Measurements from ENCODE around the gene RBMS1.
"Not testable (repeated sequence)": the region's sequence is repeated elsewhere in the genome, so short reads cannot be mapped to it uniquely, and the experiment has no call there.

The RBMS1 gene

GRCh38 chr2:160489111-160489510 lies 4.5 kb downstream of the RBMS1 start:
- Mint-ChIP-seq H3K4me3 (no peak overlapping the region), H3K27ac (peak overlapping the region; percentile 55), H3K4me1 (ENCODE audit: low read depth) (peaks cover 73% of the 10 kb centered on the region)

GRCh38 chr2:160488289-160488688 lies 5.3 kb downstream of the RBMS1 start:
- H3K9me3 Mint-ChIP-seq; H3K36me3 Mint-ChIP-seq (ENCODE audit: low read depth); H3K27me3 Mint-ChIP-seq; H3K4me3 Mint-ChIP-seq: not testable (repeated sequence)
- Mint-ChIP-seq H3K4me1 (ENCODE audit: low read depth) (peaks cover 80% of the 10 kb centered on the region), H3K27ac (peak overlapping the region; percentile 40)

More at GRCh38 chr2:160489111-160489510, 4.5 kb downstream of the RBMS1 start:
- no peaks in the 10 kb centered on the region for H3K9me3 Mint-ChIP-seq
- H3K27me3 Mint-ChIP-seq: no peaks in the 10 kb centered on the region
- no peaks in the 10 kb centered on the region for H3K36me3 Mint-ChIP-seq (ENCODE audit: low read depth)

GRCh38 chr2:160486341-160486740 lies 7.3 kb downstream of the RBMS1 start:
- Mint-ChIP-seq H3K4me1 (ENCODE audit: low read depth) (peaks cover 84% of the 10 kb centered on the region), H3K27ac (no peak overlapping the region), H3K27me3 (no peaks in the 10 kb centered on the region), H3K4me3 (no peak overlapping the region), H3K36me3 (ENCODE audit: low read depth) (no peaks in the 10 kb centered on the region), H3K9me3 (no peaks in the 10 kb centered on the region)

DNA sequence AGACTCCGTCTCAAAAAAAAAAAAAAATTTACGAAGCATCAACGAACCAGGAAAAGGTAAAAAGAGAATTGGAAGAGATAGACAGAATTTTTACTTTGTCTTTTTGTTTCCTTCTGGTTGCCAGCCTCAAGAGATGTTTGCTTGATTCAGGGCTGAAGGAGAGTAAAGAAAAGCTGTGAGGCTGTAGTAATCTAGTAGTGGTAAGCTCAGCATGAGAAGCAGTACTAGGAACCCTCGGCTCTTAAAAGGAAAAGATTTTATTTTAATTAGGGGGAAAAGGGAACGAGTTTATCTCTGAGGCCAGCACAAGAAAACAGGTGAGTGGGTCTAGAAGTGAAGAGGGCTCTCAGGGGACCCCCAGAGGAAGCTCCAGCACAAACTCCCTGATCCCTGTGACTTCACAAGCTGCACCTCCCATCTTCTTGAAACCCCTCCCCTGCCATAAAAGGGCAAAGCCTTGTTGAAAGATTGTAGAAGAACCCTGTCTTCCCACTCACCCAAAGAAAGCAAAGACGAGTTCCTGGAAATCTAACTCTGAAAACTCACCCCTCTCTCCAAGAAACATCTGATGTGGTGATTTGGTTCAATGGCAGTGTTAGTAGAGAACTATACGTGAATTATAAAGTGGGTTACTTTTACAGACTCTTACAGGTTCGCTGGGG lies 8.6 kb downstream of the RBMS1 start:
- H3K4me3 Mint-ChIP-seq: peak overlapping the region; percentile 68
- H3K27me3 Mint-ChIP-seq: no peaks in the 10 kb centered on the region
- H3K4me1 Mint-ChIP-seq (ENCODE audit: low read depth): peaks cover 75% of the 10 kb centered on the region
- no peaks in the 10 kb centered on the region for H3K9me3 Mint-ChIP-seq
- peak overlapping the region; percentile 82 for H3K27ac Mint-ChIP-seq
- no peaks in the 10 kb centered on the region for H3K36me3 Mint-ChIP-seq (ENCODE audit: low read depth)

DNA sequence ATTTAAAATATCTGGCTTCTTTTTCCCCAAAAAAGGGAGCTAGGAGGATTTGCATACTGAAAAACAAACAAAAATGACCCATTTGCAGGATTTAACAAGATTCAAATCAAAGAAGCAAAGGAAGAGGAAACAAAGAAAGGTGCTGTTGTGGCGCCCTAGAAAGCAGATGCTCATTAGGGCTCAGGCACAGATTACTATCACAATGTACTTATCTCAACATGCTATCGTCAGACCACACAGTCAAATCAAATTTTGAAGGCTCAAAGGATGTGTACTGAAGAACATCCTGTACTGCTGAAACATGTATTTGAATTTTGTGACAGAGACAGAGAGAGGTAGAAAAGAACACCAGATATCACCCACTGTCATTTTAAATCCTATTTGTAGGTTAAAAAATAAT lies 10.9 kb downstream of the RBMS1 start:
- Mint-ChIP-seq H3K36me3 (ENCODE audit: low read depth) (no peaks in the 10 kb centered on the region), H3K4me3 (peak overlapping the region; percentile 38), H3K27ac (peak overlapping the region; percentile 86), H3K27me3 (no peaks in the 10 kb centered on the region), H3K4me1 (ENCODE audit: low read depth) (peaks cover 65% of the 10 kb centered on the region), H3K9me3 (no peaks in the 10 kb centered on the region)

DNA sequence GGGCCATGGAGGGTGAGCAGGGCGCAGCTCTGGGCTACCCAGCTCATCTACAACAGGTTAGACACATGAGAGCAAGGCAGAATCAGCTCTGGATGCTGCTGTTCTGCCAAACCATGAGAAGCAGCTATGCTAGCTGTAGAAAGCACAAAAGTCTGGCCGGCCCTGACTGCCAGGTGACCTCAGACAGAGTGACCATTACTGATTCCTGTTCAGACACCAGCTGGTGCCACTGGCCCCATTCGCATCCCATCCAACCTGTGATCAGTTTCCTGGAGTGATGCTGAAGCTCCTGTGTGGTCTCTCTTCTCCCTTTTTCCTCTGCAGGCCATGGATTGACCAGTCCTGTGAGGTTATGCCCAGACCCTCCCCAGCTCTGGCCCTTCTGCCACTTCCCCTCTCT lies 14.3 kb downstream of the RBMS1 start:
- no peak overlapping the region for H3K27ac Mint-ChIP-seq
- H3K27me3 Mint-ChIP-seq: no peaks in the 10 kb centered on the region
- no peaks in the 10 kb centered on the region for H3K9me3 Mint-ChIP-seq
- no peaks in the 10 kb centered on the region for H3K36me3 Mint-ChIP-seq (ENCODE audit: low read depth)
- H3K4me1 Mint-ChIP-seq (ENCODE audit: low read depth): peaks cover 49% of the 10 kb centered on the region
- H3K4me3 Mint-ChIP-seq: no peak overlapping the region

DNA sequence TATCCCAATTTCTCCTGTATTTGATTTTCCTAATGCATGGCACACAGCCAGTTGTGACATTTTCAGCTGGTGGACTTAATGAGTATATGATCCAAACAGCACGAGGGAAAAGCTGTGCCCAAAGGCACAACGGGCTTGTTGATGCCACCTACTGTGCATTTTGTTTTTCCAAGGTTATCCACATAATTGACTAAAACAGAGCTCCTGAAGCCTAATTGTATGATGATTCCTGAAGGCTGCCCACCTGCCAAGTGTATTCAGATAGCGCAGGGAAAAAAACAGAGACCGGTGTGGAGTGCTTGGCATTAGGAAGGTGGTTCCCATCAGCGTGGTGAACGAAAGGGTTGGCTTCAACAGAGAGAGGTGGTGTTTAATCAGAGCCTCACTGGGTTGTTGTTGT lies 14.9 kb downstream of the RBMS1 start:
- Mint-ChIP-seq H3K4me1 (ENCODE audit: low read depth) (peaks cover 52% of the 10 kb centered on the region), H3K27me3 (no peaks in the 10 kb centered on the region), H3K27ac (no peak overlapping the region), H3K9me3 (no peaks in the 10 kb centered on the region), H3K36me3 (ENCODE audit: low read depth) (no peaks in the 10 kb centered on the region), H3K4me3 (no peak overlapping the region)

DNA sequence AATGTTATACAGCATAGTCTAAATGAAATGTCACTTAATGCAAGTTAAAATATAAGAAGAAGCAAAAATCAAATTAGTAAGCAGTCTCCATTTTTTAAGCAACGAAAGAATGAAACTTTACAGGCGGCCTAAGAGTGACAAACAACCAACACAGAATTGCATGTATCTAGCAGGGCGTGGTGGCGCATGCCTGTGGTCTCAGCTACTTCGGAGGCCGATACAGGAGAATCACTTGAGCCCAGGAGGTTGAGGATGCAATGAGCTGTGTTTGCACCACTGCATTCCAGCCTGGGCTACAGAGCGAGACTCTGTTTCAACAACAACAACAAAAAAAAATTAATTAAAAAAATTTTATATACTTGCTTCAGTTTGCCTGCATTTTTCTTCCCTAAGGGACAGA lies 16.6 kb downstream of the RBMS1 start:
- Mint-ChIP-seq H3K36me3 (ENCODE audit: low read depth) (no peaks in the 10 kb centered on the region), H3K4me1 (ENCODE audit: low read depth) (peaks cover 55% of the 10 kb centered on the region), H3K9me3 (no peaks in the 10 kb centered on the region), H3K27me3 (no peaks in the 10 kb centered on the region), H3K27ac (no peak overlapping the region), H3K4me3 (no peak overlapping the region)

GRCh38 chr2:160474891-160475787 lies 18.5 kb downstream of the RBMS1 start:
- H3K27ac Mint-ChIP-seq: peak overlapping the region; percentile 52
- no peaks in the 10 kb centered on the region for H3K9me3 Mint-ChIP-seq
- no peaks in the 10 kb centered on the region for H3K27me3 Mint-ChIP-seq
- H3K4me3 Mint-ChIP-seq: no peak overlapping the region
- H3K4me1 Mint-ChIP-seq (ENCODE audit: low read depth): peaks cover 59% of the 10 kb centered on the region
- H3K36me3 Mint-ChIP-seq (ENCODE audit: low read depth): no peaks in the 10 kb centered on the region

- H3K4me1 Mint-ChIP-seq (ENCODE audit: low read depth): peaks cover 61% of the 10 kb centered on the region
- no peaks in the 10 kb centered on the region for H3K27me3 Mint-ChIP-seq
- no peaks in the 10 kb centered on the region for H3K36me3 Mint-ChIP-seq (ENCODE audit: low read depth)
- H3K4me3 Mint-ChIP-seq: peak overlapping the region; percentile 47
- H3K27ac Mint-ChIP-seq: peak overlapping the region; percentile 52
- no peaks in the 10 kb centered on the region for H3K9me3 Mint-ChIP-seq
Measured at GRCh38 chr2:160474319-160474645, 19.3 kb downstream of the RBMS1 start.

DNA sequence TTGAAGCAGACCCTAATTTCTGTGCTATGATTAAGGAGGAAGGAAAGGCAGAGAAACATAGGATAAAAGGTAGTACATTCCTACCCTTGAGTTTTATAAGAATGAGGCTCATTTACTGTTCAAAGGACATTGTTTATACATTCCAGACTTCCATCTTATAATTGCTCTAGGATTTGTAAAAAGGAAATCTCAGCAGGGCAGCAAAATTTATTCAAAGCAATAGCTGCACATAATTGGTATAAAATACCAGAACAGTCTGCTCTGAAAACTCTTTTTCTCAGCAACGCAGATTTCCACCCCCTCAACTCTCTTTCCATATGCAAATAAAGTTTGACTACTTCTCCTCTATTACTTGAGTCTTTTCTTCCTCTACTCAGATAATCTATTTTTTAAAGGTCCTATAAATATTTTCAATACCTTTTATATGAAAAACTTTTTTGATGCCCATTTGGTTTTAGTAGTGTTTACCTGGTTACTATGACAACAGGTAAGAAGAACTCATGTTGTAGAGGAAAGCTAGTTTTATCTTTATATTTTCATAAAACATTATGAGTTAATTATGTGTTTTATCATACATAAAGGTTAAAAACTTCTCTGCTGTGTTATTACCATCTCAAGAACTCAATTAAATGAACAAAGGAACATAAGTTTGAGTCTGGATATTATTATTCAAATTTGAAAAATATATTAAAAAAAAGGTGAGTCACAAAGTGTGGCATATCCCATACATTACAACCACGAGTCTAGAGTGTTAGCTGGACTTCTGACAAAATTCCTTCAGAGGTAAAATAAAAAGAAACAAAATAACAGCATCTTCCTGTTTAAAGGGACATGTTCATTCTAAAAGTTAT lies 19.9 kb downstream of the RBMS1 start:
- Mint-ChIP-seq H3K9me3 (no peaks in the 10 kb centered on the region), H3K27me3 (no peaks in the 10 kb centered on the region), H3K36me3 (ENCODE audit: low read depth) (no peaks in the 10 kb centered on the region), H3K4me1 (ENCODE audit: low read depth) (peaks cover 60% of the 10 kb centered on the region), H3K27ac (peak overlapping the region; percentile 52), H3K4me3 (peak overlapping the region; percentile 47)

DNA sequence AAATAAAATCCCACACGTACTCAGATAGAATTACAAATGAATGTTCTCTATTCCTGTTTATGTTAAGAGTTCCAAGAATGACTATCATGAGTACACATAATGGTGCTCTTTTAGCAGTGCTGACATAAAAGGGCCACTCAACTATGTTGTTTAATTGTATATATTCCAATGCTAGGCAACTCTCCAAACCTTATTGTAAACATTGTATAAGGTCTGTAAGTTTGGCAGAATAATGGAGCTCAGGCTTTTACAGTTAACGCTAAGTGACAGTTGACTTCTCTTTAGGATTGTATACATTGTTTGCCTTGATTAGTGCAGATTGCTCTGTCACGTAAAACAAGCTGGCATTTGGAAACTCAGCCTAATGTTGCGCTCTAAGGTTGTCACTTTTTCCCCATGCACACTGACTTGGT lies 20.8 kb downstream of the RBMS1 start:
- no peaks in the 10 kb centered on the region for H3K27me3 Mint-ChIP-seq
- no peaks in the 10 kb centered on the region for H3K9me3 Mint-ChIP-seq
- H3K36me3 Mint-ChIP-seq (ENCODE audit: low read depth): no peaks in the 10 kb centered on the region
- peaks cover 58% of the 10 kb centered on the region for H3K4me1 Mint-ChIP-seq (ENCODE audit: low read depth)
- no peak overlapping the region for H3K4me3 Mint-ChIP-seq
- peak overlapping the region; percentile 61 for H3K27ac Mint-ChIP-seq

DNA sequence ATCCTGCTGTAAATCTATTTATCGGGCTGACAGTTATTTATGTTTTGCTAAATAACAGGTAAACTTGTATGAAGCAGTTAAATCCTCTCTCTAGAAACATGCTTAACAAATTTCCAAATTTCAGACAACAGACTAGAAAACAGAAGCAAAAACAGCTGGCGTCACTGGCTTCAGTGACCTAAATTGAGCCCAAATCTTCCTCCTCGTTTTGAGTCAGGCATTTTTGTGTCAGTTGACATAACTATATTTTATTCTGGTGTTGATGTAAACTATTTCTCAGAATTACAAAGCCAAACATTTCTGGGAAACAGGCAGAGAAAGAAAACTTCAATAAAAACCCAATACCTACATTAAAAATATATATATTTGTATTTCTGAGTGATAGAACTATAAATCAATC lies 21.7 kb downstream of the RBMS1 start:
- H3K9me3 Mint-ChIP-seq: no peaks in the 10 kb centered on the region
- H3K36me3 Mint-ChIP-seq (ENCODE audit: low read depth): no peaks in the 10 kb centered on the region
- H3K4me1 Mint-ChIP-seq (ENCODE audit: low read depth): peaks cover 57% of the 10 kb centered on the region
- H3K27ac Mint-ChIP-seq: peak overlapping the region; percentile 22
- no peaks in the 10 kb centered on the region for H3K27me3 Mint-ChIP-seq
- no peak overlapping the region for H3K4me3 Mint-ChIP-seq

GRCh38 chr2:160469621-160470204 lies 23.9 kb downstream of the RBMS1 start:
- Mint-ChIP-seq H3K27me3 (no peaks in the 10 kb centered on the region), H3K36me3 (ENCODE audit: low read depth) (no peaks in the 10 kb centered on the region), H3K27ac (no peak overlapping the region), H3K4me1 (ENCODE audit: low read depth) (peaks cover 69% of the 10 kb centered on the region), H3K9me3 (no peaks in the 10 kb centered on the region), H3K4me3 (no peak overlapping the region)

DNA sequence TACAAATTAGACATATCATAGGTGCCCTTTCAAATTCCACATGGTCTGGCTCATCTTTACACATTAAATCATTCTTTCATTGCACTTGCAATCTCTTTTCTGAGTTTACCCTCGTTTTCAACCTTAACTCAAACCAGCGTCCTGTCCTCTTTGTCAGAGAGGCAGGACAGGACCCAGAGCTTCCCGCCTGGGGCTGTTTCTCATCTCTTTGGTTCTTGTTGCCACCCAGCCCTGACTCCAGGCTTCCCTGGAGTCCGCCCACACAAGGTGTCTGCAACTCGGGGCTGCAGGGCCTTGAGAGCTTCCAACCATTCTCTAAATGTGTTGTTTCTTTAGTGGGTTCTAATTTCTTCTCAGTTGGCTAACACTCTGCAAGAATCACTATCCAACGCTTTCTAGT lies 24.4 kb downstream of the RBMS1 start:
- no peaks in the 10 kb centered on the region for H3K36me3 Mint-ChIP-seq (ENCODE audit: low read depth)
- H3K4me3 Mint-ChIP-seq: no peak overlapping the region
- no peaks in the 10 kb centered on the region for H3K27me3 Mint-ChIP-seq
- H3K27ac Mint-ChIP-seq: no peak overlapping the region
- H3K9me3 Mint-ChIP-seq: no peaks in the 10 kb centered on the region
- peaks cover 66% of the 10 kb centered on the region for H3K4me1 Mint-ChIP-seq (ENCODE audit: low read depth)

Measured in stimulated activated naive CD8-positive, alpha-beta T cell treated with anti-CD3 and anti-CD28 coated beads, Interleukin-15, Interleukin-2, amounts not matched to agents 100 ng/mL and 50 ng/mL, for 24 hours (primary cell).